Measurements from ENCODE around the gene BCAS2.

- TF ChIP-seq POLR2A (IDR thresholded peaks at IDR 0.05), result no peak
- TF ChIP-seq CTCF (IDR thresholded peaks at IDR 0.05), result no peak
Measured at GRCh38 chr1:114587203-114587991, 6.0 kb upstream of the BCAS2 start.

Data from esophagus squamous epithelium (tissue), 4 donors.